Measurements from ENCODE around the gene LAMA2. TPM values are rescaled to one million over a fixed set of nuclear protein-coding genes. Genes with fewer than 3 reads are reported as not detected.

Gene LAMA2
- polyA plus RNA-seq, 3 donors, result not detected

GRCh38 chr6:129280749-129281148 is 397.8 kb downstream of the LAMA2 start:
- Mint-ChIP-seq H3K27me3 (ENCODE audit: low read depth in 3 of 3) (no peaks in the 10 kb centered on the region), H3K36me3 (no peaks in the 10 kb centered on the region), H3K9me3 (no peaks in the 10 kb centered on the region), H3K4me1 (no peaks in the 10 kb centered on the region), H3K4me3 (no peak overlapping the region), H3K27ac (no peak overlapping the region)
- Histone ChIP-seq H2AFZ (ENCODE audit: insufficient read depth, low read depth, low read length, poor library complexity, severe bottlenecking) (no peak overlapping the region), H3K4me2 (replicated peaks; ENCODE audit: extremely low read depth, low read length, poor library complexity, severe bottlenecking) (no peak overlapping the region), H3K27ac (ENCODE audit: low read depth in 1 of 2, low read length in 2 of 2) (no peak overlapping the region), H3K27me3 (ENCODE audit: control insufficient read depth in 2 of 2, insufficient read depth in 2 of 2, low read length in 2 of 2) (no peaks in the 10 kb centered on the region), H3K4me1 (ENCODE audit: control insufficient read depth in 1 of 2, insufficient read depth in 2 of 2, low read length in 2 of 2) (no peaks in the 10 kb centered on the region), H3K79me2 (ENCODE audit: insufficient read depth, low read length) (no peaks in the 10 kb centered on the region), H3K4me3 (replicated peaks in 1 of 3; ENCODE audit: low read depth in 2 of 3, low read length in 3 of 3) (no peak overlapping the region), H3K36me3 (replicated peaks in 1 of 2; ENCODE audit: control insufficient read depth in 1 of 2, insufficient read depth in 2 of 2, low read length in 2 of 2) (no peaks in the 10 kb centered on the region), H3K9me3 (replicated peaks in 1 of 2; ENCODE audit: control insufficient read depth in 1 of 2, insufficient read depth in 1 of 2, low read length in 2 of 2) (no peaks in the 10 kb centered on the region), H4K20me1 (ENCODE audit: insufficient read depth, low read length) (no peaks in the 10 kb centered on the region), H3K9ac (ENCODE audit: insufficient read depth, low read length, poor library complexity, severe bottlenecking) (no peak overlapping the region)
- TF ChIP-seq CTCF (IDR thresholded peaks at IDR 0.05), result no peak
- DNase-seq, result no peak
- WGBS (ENCODE audit: insufficient coverage), result no CpG with 5 or more reads among the region's 1 CpG
- intact Hi-C loops (cut with micrococcal nuclease), result no loop called here

GRCh38 chr6:129281168-129281796 is 398.3 kb downstream of the LAMA2 start:
- Histone ChIP-seq H3K9me3 (replicated peaks in 1 of 2; ENCODE audit: control insufficient read depth in 1 of 2, insufficient read depth in 1 of 2, low read length in 2 of 2) (no peaks in the 10 kb centered on the region), H2AFZ (ENCODE audit: insufficient read depth, low read depth, low read length, poor library complexity, severe bottlenecking) (no peak overlapping the region), H3K27ac (ENCODE audit: low read depth in 1 of 2, low read length in 2 of 2) (no peak overlapping the region)

More at GRCh38 chr6:129281168-129281796, 398.3 kb downstream of the LAMA2 start:
- Histone ChIP-seq H3K79me2 (ENCODE audit: insufficient read depth, low read length) (no peaks in the 10 kb centered on the region), H3K4me3 (replicated peaks in 1 of 3; ENCODE audit: low read depth in 2 of 3, low read length in 3 of 3) (no peak overlapping the region), H3K4me2 (replicated peaks; ENCODE audit: extremely low read depth, low read length, poor library complexity, severe bottlenecking) (no peak overlapping the region), H3K9ac (ENCODE audit: insufficient read depth, low read length, poor library complexity, severe bottlenecking) (no peak overlapping the region), H3K27me3 (ENCODE audit: control insufficient read depth in 2 of 2, insufficient read depth in 2 of 2, low read length in 2 of 2) (no peaks in the 10 kb centered on the region), H4K20me1 (ENCODE audit: insufficient read depth, low read length) (no peaks in the 10 kb centered on the region), H3K4me1 (ENCODE audit: control insufficient read depth in 1 of 2, insufficient read depth in 2 of 2, low read length in 2 of 2) (no peaks in the 10 kb centered on the region), H3K36me3 (replicated peaks in 1 of 2; ENCODE audit: control insufficient read depth in 1 of 2, insufficient read depth in 2 of 2, low read length in 2 of 2) (no peaks in the 10 kb centered on the region)
- Mint-ChIP-seq H3K9me3 (no peaks in the 10 kb centered on the region), H3K27me3 (ENCODE audit: low read depth in 3 of 3) (no peaks in the 10 kb centered on the region), H3K27ac (no peak overlapping the region), H3K4me1 (no peaks in the 10 kb centered on the region), H3K36me3 (no peaks in the 10 kb centered on the region), H3K4me3 (no peak overlapping the region)
- no peak for DNase-seq
- no peak for TF ChIP-seq CTCF (IDR thresholded peaks at IDR 0.05)
- intact Hi-C loops (cut with micrococcal nuclease), result no loop called here
